Erythroblast (primary cell): ENCODE measurements around the gene DHX8.

Experiments used
- GATA1 ChIP-seq: IDR thresholded peaks from 2 replicates; pipeline ENCODE4 v1.6.1; 2011; ENCODE audit warnings: low read depth, mild to moderate bottlenecking, control low read depth, low read length, moderate library complexity
- POLR2A ChIP-seq: IDR thresholded peaks from 2 replicates; pipeline ENCODE4 v1.6.1; 2011; ENCODE audit warnings: mild to moderate bottlenecking, low read length

GRCh38 chr17:43552229-43552837 is 68.6 kb downstream of the DHX8 start:
- no peak for TF ChIP-seq POLR2A
- TF ChIP-seq GATA1 = no peak
